K562 (cell line): Measurements from ENCODE around the gene COL4A2. TPM values are rescaled to one million over a fixed set of nuclear protein-coding genes. Genes with fewer than 3 reads are reported as not detected.

Experiments
- ARHGAP35 ChIP-seq: fragments of 450-650 bp; IDR thresholded peaks from 2 replicates; pipeline ENCODE4 v1.6.1; 2018; ENCODE audit not compliant: partially characterized antibody
- CREB1 ChIP-seq, 2 experiments: sonication (generic) in 1 of 2; formaldehyde crosslinking in 1 of 2; IDR thresholded peaks; 2 replicates each; pipeline versions ENCODE4 v1.6.1 to v1.8.0; 2012 to 2022; ENCODE audit warnings: inconsistent platforms in 1 of 2, mild to moderate bottlenecking in 1 of 2, missing genetic modification reagents in 1 of 2, moderate library complexity in 1 of 2
- ELF4 ChIP-seq: fragments of 450-650 bp; formaldehyde crosslinking; IDR thresholded peaks from 2 replicates; pipeline ENCODE4 v1.4.0; 2022; ENCODE audit warnings: missing genetic modification characterization
- FOXK2 ChIP-seq, 2 experiments: fragments of 450-650 bp; IDR thresholded peaks in 1 of 2; conservative IDR thresholded peaks in 1 of 2; 2 replicates each; pipeline ENCODE4 v1.6.1; 2016; ENCODE audit warnings: low read depth in 2 of 2, mild to moderate bottlenecking in 1 of 2
- HDAC2 ChIP-seq: fragments of 450-650 bp; IDR thresholded peaks from 2 replicates; pipeline ENCODE4 v1.6.1; 2016; ENCODE audit warnings: mild to moderate bottlenecking
- HMGXB4 ChIP-seq: sonication (generic); formaldehyde crosslinking; IDR thresholded peaks from 2 replicates; pipeline ENCODE4 v1.8.1; 2023; ENCODE audit warnings: mild to moderate bottlenecking, missing genetic modification reagents
- KLF1 ChIP-seq: fragments of 450-650 bp; IDR thresholded peaks from 2 replicates; pipeline ENCODE4 v1.6.1; 2016; ENCODE audit warnings: missing genetic modification characterization, missing compliant biosample characterization
- MNT ChIP-seq, 2 experiments: fragments of 450-650 bp; conservative IDR thresholded peaks; 2 replicates each; pipeline ENCODE4 v1.6.1; 2017; ENCODE audit warnings: mild to moderate bottlenecking in 2 of 2, moderate library complexity in 2 of 2
- RCOR1 ChIP-seq, 2 experiments: IDR thresholded peaks; 2 replicates each; pipeline ENCODE4 v1.6.1; 2012; ENCODE audit warnings: low read depth in 2 of 2, low read length in 2 of 2, borderline replicate concordance in 1 of 2, improper control_type of control experiment in 1 of 2
- RFX1 ChIP-seq: fragments of 450-650 bp; IDR thresholded peaks from 2 replicates; pipeline ENCODE4 v1.6.1; 2016; ENCODE audit warnings: mild to moderate bottlenecking, moderate library complexity
- RNF2 ChIP-seq: sonication (generic); IDR thresholded peaks from 2 replicates; pipeline ENCODE4 v1.6.1; 2016
- SMARCE1 ChIP-seq: fragments of 450-650 bp; IDR thresholded peaks from 2 replicates; pipeline ENCODE4 v1.7.1; 2016; ENCODE audit warnings: mild to moderate bottlenecking
- SRSF1 ChIP-seq: fragments of 200-400 bp; formaldehyde crosslinking; IDR thresholded peaks from 2 replicates; pipeline ENCODE4 v1.6.1; 2017; ENCODE audit warnings: mild to moderate bottlenecking, low read depth, low read length, moderate library complexity
- STAG1 ChIP-seq: sonication (generic); formaldehyde crosslinking; IDR thresholded peaks from 2 replicates; pipeline ENCODE4 v1.5.0; 2020; ENCODE audit warnings: missing genetic modification reagents, borderline replicate concordance
- TFAM ChIP-seq: fragments of 250-450 bp; sonication (Bioruptor Pico); conservative IDR thresholded peaks from 2 replicates; pipeline ENCODE4 v1.5.0; 2021; ENCODE audit warnings: mild to moderate bottlenecking, moderate library complexity
- U2AF2 ChIP-seq: fragments of 200-400 bp; formaldehyde crosslinking; optimal IDR thresholded peaks from 2 replicates; pipeline ENCODE3; 2017; ENCODE audit warnings: low read depth, mild to moderate bottlenecking, low read length
- XRCC5 ChIP-seq: fragments of 200-400 bp; formaldehyde crosslinking; IDR thresholded peaks from 2 replicates; pipeline ENCODE4 v1.6.1; 2017; ENCODE audit warnings: low read depth, mild to moderate bottlenecking, low read length
- ZBTB7A ChIP-seq: IDR thresholded peaks from 2 replicates; pipeline ENCODE4 v1.6.1; 2011; ENCODE audit warnings: low read depth, mild to moderate bottlenecking, low read length, moderate library complexity, borderline replicate concordance; ENCODE audit not compliant: control insufficient read depth
- ZNF121 ChIP-seq: sonication (generic); formaldehyde crosslinking; conservative IDR thresholded peaks from 2 replicates; pipeline ENCODE4 v1.8.0; 2022; ENCODE audit warnings: missing genetic modification reagents
- ZNF589 ChIP-seq: fragments of 200-800 bp; sonication (Bioruptor generic); IDR thresholded peaks from 2 replicates; pipeline ENCODE4 v1.6.1; 2016; ENCODE audit warnings: low read depth, missing genetic modification characterization, missing compliant biosample characterization
- ZNF644 ChIP-seq: fragments of 200-800 bp; sonication (Bioruptor generic); IDR thresholded peaks from 2 replicates; pipeline ENCODE4 v1.6.1; 2016; ENCODE audit warnings: low read depth, missing genetic modification characterization, missing compliant biosample characterization
- polyA plus RNA-seq, 8 experiments: library from polyadenylated mRNA; depleted of rRNA in 4 of 8; stranded (reverse) in 5 of 8; unstranded in 3 of 8; fragments of >200 nt; fragmentation: Nextera tagmentation in 2 of 8; fragmentation: Illumina TruSeq in 1 of 8; extraction: Ambion mirVana in 2 of 8; extraction: Trizol in 1 of 8; gene quantifications; 2 replicates each; pipeline versions ENCODE4 v1.2.1 to v1.2.3, GENCODE V29; 2011 to 2014; ENCODE audit warnings: inconsistent platforms in 1 of 8, missing spikeins in 1 of 8
- total RNA-seq, 7 experiments: library from RNA; depleted of rRNA in 6 of 7; stranded (reverse); fragments of >200 nt in 6 of 7; fragmentation: Illumina TruSeq in 2 of 7; extraction: Trizol in 2 of 7; gene quantifications; 2 replicates each; pipeline versions ENCODE4 v1.2.1 to v1.2.3, GENCODE V29; 2011 to 2021; ENCODE audit warnings: low replicate concordance in 1 of 7
- TF ChIP-seq, protein P1 (sequence below), 2 experiments: fragments of 450-650 bp; IDR thresholded peaks; 2 replicates each; pipeline ENCODE4 v1.6.1; 2016
- TF ChIP-seq, protein P2 (sequence below): fragments of 250-450 bp; sonication (Bioruptor Pico); IDR thresholded peaks from 2 replicates; pipeline ENCODE4 v1.8.0; 2021; ENCODE audit warnings: borderline replicate concordance, mild to moderate bottlenecking, moderate library complexity; ENCODE audit not compliant: poor library complexity, severe bottlenecking

The COL4A2 gene
- total and polyA plus RNA-seq, 9 of the 15 experiments (the other 6 are each of a cell fraction or from before 2014, with no cell fraction given) = 0.13 to 15.2 (median 8.1) TPM

GRCh38 chr13:110509971-110510786 is 203.1 kb downstream of the COL4A2 start (continued):
- TF ChIP-seq STAG1 (CRISPR knock-in tag) = no peak
- TF ChIP-seq KLF1 (tag) = no peak
- TF ChIP-seq CREB1 (IDR thresholded peaks at IDR 0.05) = 0 out of 2 replicates have a peak, but pooled peaks have one; percentile 21
- no peak for TF ChIP-seq CREB1 (CRISPR knock-in tag; IDR thresholded peaks at IDR 0.05)
- peak; percentile 49 to 62; a peak in 2 of 4 replicates for TF ChIP-seq MNT (conservative IDR thresholded peaks at IDR 0.05)
- TF ChIP-seq HDAC2 = no peak
- TF ChIP-seq SRSF1 = no peak
- TF ChIP-seq ELF4 (CRISPR knock-in tag) = no peak
- 0 out of 2 replicates have a peak, but pooled peaks have one; percentile 4 for TF ChIP-seq ZNF589 (CRISPR knock-in tag)
- no peak for TF ChIP-seq ARHGAP35
- no peak for TF ChIP-seq HMGXB4 (CRISPR knock-in tag)
- TF ChIP-seq, protein P1, sequence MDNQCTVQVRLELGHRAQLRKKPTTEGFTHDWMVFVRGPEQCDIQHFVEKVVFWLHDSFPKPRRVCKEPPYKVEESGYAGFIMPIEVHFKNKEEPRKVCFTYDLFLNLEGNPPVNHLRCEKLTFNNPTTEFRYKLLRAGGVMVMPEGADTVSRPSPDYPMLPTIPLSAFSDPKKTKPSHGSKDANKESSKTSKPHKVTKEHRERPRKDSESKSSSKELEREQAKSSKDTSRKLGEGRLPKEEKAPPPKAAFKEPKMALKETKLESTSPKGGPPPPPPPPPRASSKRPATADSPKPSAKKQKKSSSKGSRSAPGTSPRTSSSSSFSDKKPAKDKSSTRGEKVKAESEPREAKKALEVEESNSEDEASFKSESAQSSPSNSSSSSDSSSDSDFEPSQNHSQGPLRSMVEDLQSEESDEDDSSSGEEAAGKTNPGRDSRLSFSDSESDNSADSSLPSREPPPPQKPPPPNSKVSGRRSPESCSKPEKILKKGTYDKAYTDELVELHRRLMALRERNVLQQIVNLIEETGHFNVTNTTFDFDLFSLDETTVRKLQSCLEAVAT (IDR thresholded peaks at IDR 0.05) = no peak
- 0 out of 4 replicates have a peak, but pooled peaks of 1 of the 2 experiments have one; percentile 15 for TF ChIP-seq RCOR1 (IDR thresholded peaks at IDR 0.05; ENCODE audit: borderline replicate concordance in 1 of 2, low read depth in 2 of 2, low read length in 2 of 2)
- no peak for TF ChIP-seq FOXK2 (conservative IDR thresholded peaks at IDR 0.05 in 1 of 2, IDR thresholded peaks at IDR 0.05 in 1 of 2; ENCODE audit: low read depth in 2 of 2)
- TF ChIP-seq RNF2 = peak; percentile 61; the same call in 1 of the 2 replicates
- TF ChIP-seq ZNF121 (CRISPR knock-in tag) = no peak
- TF ChIP-seq, protein P2, sequence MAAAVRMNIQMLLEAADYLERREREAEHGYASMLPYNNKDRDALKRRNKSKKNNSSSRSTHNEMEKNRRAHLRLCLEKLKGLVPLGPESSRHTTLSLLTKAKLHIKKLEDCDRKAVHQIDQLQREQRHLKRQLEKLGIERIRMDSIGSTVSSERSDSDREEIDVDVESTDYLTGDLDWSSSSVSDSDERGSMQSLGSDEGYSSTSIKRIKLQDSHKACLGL = no peak
- no peak for TF ChIP-seq U2AF2
- peak; percentile 44; the same call in 1 of the 2 replicates for TF ChIP-seq SMARCE1
- TF ChIP-seq ZBTB7A = 0 out of 2 replicates have a peak, but pooled peaks have one; percentile 35
- no peak for TF ChIP-seq ZNF644 (tag)
- no peak for TF ChIP-seq XRCC5
- TF ChIP-seq TFAM (CRISPR knock-in tag) = no peak
- TF ChIP-seq RFX1 = no peak
